Endothelial cell of umbilical vein (primary cell): ENCODE data around the gene RABL6.

Experiments
- CTCF ChIP-seq, 2 donors: IDR thresholded peaks; 1 replicate in 1 of 2; 2 replicates in 1 of 2; pipeline ENCODE4 v1.5.1; 2011; ENCODE audit warnings: low read length in 2 of 2, mild to moderate bottlenecking in 2 of 2, moderate library complexity in 2 of 2, control low read depth in 1 of 2, inconsistent platforms in 1 of 2, low read depth in 1 of 2; ENCODE audit not compliant: insufficient read depth in 1 of 2; ENCODE audit errors: extremely low read depth in 1 of 2
- EZH2 ChIP-seq: IDR thresholded peaks from 2 replicates; pipeline ENCODE4 v1.6.1; 2012; ENCODE audit warnings: borderline replicate concordance, low read depth, mild to moderate bottlenecking, moderate library complexity, low read length, inconsistent platforms; ENCODE audit not compliant: severe bottlenecking
- GATA2 ChIP-seq: IDR thresholded peaks from 2 replicates; pipeline ENCODE4 v1.7.0; 2011; ENCODE audit warnings: low read depth, mild to moderate bottlenecking, moderate library complexity, mixed read lengths, low read length; ENCODE audit not compliant: insufficient read length, insufficient read depth
- POLR2A ChIP-seq: IDR thresholded peaks from 2 replicates; pipeline ENCODE4 v1.6.1; 2012; ENCODE audit warnings: low read depth, mild to moderate bottlenecking, control low read depth, low read length
- POLR2AphosphoS5 ChIP-seq: IDR thresholded peaks from 2 replicates; pipeline ENCODE4 v1.6.1; 2012; ENCODE audit warnings: low read depth, mild to moderate bottlenecking, control low read depth, low read length, moderate library complexity; ENCODE audit not compliant: insufficient read depth
- TF ChIP-seq, protein P1 (sequence below): IDR thresholded peaks from 2 replicates; pipeline ENCODE4 v1.6.1; 2011; ENCODE audit not compliant: insufficient read depth, insufficient read length

DNA sequence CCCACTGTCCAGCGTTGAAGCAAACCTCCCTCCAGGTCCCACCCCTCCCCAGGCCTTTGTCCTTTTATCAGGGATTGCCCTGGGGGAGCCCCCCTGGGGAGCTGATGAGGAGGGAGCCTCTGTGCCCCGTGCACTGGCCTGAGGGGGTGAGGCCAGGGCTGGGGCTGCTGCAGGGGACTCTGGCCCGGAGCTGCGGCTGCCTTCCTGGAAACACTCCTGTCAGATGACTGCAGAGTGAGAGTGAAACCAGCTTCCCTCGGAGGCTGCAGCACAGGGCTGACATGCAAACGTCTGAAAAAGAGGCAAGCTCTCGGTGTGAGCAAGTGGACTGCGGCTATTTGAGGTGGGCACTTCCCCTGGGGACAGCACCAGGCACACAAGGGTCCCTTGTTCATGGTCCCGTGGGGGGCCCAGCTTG, 74.0 kb downstream of the RABL6 start:
- TF ChIP-seq POLR2AphosphoS5 (no peak), POLR2A (no peak), CTCF (IDR thresholded peaks at IDR 0.05; ENCODE audit: extremely low read depth in 1 of 2, insufficient read depth in 1 of 2, low read depth in 1 of 2, low read length in 2 of 2) (no peak), EZH2 (no peak), GATA2 (no peak)
- TF ChIP-seq, protein P1, sequence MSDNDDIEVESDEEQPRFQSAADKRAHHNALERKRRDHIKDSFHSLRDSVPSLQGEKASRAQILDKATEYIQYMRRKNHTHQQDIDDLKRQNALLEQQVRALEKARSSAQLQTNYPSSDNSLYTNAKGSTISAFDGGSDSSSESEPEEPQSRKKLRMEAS, result no peak
